Dedifferentiated amniotic fluid mesenchymal stem cell (primary cell): Measurements from ENCODE around the gene WDR38.
"Not testable (repeated sequence)": the region's sequence is repeated elsewhere in the genome, so short reads cannot be mapped to it uniquely, and the experiment has no call there.

Source experiments
- DNase-seq: peaks from one replicate; pipeline ENCODE4 v3.0.0-alpha.2; 2016; ENCODE audit errors: extremely low spot score

The WDR38 gene

DNA sequence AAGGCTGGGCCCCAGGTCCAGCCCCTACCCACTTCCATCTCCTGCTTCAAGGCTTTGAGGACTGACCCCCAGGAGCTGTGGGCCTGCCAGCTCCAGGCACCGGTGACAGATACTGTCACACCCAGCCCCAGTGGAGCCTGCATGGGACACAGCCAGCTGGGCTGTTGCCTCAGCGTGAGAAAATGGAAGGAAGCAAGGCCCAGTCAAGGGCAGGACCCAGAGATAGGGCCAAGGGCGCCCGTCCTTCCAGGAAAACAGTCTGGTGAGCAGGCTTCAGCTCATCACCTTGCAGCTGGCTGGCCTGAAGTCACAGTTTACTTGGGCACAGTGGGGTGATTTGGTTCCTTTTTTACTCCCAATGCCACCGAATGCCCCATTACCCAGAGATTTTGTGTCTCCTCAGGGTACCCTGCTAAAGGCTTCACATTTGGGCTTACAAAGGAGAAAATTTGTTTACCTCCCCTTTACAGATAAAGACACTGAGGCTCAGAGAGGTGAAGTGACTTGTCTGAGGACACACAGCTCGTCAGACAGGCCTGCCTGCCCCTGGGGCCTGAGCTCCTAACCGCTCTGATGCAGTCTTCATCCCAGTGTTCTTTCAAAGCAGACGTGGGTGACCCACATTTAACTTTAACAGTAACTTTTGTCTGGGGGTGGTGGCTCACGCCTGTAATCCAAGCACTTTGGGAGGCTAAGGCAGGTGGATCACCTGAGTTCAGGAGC, 21.5 kb upstream of the WDR38 start:
- no peak for DNase-seq

DNA sequence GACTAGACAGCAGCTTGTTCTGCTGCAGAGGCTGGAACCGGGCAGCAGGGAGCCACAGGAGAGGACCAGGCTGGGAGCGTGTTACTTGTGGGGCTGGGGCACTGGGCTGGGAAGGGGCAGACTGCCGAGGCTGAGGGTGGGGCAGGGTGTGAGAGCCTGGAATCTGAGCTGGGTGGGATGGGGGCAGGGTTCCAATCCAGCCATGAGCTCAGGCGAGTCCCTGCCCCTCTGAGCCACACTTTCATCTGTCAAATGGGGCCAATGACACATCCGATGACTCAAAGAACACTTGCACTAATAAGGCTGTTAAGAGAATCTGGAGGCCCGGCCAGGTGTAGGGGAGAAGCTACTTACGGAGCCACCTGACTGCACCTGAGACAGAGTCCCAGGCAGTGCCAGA, 18.7 kb upstream of the WDR38 start:
- DNase-seq: no peak

DNA sequence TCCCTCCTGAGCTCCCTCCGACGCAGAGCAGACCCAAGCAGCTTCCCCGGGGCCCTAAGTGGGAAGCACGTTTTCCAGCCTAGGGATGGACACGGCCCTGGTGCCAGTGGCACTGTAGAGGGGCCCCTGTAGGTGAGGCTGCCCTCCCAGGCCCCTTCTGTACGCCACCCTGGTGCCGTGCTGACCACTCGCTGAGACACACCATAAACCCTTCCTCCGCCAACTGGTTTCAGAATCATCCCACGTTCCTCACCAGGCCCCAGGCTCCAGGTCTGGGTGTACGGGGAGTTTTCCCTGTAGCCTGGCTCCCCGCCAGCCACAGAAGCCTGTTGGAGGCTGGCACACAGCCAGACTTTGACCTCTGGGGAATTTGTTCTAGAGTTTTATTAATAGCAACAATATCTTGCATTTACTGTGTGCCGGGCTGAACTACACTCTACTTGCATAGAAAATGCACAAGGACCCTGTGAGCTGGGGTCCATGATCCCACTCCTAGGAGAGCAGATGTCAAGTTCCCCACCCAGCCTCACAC, 18.2 kb upstream of the WDR38 start:
- no peak for DNase-seq

DNA sequence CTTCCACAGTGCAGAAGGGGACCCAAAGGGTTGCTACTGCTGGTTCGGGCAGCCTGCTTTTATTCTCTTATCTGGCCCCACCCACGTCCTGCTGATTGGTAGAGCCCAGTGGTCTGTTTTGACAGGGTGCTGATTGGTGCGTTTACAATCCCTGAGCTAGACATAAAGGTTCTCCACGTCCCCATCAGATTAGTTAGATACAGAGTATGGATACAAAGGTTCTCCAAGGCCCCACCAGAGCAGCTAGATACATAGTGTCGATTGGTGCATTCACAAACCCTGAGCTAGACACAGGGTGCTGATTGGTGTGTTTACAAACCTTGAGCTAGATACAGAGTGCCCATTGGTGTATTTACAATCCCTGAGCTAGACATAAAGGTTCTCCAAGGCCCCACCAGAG, 15.1 kb upstream of the WDR38 start:
- not testable (repeated sequence) for DNase-seq

DNA sequence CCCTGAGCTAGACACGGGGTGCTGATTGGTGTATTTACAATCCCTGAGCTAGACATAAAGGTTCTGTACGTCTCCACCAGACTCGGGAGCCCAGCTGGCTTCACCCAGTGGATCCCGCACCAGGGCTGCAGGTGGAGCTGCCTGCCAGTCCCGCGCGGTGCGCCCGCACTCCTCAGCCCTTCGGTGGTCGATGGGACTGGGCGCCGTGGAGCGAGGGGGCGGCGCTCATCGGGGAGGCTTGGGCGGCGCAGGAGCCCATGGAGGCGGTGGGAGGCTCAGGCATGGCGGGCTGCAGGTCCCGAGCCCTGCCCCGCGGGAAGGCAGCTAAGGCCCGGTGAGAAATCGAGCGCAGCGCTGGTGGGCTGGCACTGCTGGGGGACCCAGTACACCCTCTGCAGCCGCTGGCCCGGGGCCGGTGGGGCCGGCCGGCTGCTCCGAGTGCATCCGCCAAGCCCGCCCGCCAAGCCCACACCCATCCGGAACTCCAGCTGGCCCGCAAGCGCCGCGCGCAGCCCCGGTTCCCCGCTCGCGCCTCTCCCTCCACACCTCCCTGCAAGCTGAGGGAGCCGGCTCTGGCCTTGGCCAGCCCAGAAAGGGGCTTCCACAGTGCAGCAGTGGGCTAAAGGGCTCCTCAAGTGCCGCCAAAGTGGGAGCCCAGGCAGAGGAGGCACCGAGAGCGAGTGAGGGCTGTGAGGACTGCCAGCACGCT, 14.5 kb upstream of the WDR38 start:
- not testable (repeated sequence) for DNase-seq

DNA sequence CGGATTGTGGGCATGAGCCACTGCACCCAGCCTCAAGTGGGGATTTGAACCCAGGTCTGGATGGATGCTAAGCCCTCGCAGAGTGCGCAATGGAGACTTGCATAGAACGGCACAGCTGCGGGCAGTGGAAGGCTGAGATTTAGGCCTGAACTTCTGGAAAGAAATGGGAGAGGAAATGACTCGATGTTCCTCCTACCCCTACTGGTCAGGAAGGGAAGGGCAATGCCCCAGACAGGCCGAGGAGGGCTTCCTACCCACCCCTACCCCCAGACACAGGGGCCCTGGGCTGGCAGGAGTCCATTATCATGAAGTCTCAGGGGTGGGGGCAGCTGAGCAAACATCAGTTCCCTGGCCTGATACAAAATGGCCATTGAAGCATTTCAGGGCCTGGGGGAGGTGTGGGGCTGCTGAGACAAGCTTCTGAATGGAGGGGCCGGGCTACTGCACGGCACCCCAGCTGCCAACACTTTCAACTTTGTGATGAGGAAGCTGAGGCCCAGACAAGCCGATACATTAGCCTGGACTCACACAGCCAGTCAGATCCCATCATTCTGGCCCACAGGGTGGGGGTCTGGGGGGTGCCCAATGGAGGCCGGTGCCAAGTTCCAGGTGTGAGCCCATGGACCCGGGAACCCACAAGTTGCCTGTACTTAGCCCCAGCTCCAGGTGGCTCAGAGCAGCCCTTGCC, 13.5 kb upstream of the WDR38 start:
- DNase-seq: no peak

DNA sequence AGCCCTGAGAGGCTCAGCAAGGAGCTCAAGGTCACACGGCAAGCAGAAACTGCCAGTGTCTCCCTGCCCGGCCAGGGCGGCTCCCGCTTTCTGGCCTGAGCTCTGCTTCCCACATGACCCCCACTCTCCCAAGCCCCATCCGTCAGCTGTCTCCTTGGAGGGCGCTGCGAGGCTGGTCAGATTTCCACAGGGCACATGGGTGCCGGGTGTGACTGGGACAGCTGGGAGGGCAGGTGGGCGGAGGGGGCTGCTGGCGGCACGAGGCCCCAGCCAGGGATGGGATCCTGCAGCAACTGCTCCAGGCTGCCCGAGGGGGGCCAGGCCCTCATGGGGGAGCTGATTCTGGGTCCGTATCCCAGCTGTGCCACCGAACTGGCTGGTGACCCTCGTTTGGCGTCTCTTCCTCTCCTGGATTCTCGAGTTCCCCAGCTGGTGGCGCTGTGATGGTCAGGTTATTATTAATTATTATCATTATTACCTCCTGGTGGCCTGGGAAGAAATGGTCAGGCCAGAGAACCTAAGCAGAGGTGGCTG, 12.9 kb upstream of the WDR38 start:
- no peak for DNase-seq

DNA sequence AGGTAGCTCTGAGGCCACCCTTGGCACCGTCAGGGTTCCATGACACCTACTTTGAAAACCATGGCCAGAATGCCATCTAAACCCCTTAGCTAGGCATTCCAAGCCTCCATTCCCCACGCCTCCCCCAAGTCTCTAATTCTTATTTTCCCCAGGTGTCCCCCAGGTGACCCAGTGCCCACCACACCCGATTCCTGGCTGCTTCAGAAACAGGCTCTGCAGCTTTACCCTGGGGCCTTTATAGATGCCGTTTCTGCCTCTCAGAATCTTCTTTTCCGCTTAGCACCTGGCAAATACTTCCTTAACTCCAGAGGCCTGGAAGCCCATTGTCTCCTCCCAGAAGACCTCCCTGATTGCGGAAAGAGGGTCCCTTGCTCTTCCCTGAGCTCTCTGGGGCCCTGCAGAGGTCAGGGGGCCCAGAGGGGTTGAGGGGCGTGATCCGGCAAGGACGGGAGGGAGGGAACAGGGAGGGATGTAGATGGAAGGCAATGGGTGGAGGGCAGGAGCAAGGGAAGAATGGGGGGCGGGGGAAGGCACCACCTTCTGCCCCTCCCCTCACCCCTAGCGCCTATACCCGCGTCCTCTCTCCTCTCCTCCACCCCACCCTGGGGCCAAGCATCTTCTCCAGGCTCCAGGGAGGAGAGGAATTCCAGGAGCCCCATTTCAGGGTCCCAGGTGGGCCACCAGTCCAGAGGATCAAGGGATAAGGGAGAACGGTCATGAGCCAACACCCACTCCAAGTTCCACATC, 12.0 kb upstream of the WDR38 start:
- no peak for DNase-seq

DNA sequence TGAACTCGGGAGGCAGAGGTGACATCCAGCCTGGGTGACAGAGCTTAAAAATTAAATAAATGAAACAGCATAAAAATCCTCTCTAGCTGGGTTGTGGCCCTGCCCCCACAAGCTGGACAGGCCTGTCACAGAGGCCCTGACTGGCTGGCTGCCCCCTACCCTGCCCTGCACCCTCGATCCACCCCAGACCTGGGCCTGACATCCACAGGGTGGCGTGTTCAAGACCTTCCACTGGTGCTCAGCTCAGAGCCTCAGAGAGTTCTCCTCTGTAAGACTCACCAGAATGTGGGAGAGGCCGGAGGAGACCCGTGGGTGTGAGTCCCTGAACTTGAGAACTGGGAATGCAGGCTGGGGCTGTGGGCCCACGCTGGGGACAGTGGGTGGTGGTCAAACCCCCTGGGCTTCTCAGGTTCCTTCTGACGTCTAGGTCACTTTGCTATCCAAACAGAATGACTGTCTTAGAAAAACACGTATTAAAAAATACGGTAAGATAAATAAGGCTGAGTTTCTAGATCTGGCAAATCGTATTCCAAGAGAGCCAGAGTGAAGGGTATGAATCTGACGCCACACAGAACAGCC, 9.7 kb upstream of the WDR38 start:
- no peak for DNase-seq

DNA sequence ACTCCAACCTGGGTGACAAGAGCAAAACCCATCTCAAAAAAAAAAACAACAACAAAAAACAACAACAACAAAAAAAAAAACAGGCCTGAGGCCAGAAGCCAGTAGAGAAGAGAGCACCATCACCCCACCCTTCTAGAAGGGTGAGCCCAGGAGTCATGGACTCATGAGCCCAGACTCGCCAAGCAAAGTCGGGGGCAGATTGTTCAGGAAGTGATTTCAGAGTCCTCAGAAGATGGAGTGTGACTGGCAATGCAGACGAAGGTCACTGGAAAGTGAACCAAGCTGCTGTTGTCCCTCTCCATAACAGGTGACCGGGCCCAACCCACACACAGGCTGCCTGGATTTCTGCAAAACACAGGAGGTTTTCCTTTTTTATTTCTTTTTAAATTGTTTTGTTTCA, 9.0 kb upstream of the WDR38 start:
- DNase-seq: no peak

DNA sequence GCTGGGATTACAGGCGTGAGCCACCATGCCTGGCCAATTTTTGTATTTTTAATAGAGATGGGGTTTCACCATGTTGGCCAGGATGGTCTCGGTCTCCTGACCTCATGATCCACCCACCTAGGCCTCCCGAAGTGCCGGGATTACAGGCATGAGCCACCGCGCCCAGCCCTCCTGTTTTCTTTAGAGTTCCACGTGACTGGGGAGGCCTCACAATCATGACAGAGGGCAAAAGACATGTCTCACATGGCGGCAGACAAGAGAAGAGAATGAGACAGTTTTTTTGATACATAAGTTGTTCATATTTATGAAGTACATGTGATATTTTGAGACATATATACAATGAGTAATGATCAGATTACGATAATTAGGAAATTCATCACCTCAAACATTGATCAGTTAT, 6.8 kb upstream of the WDR38 start:
- not testable (repeated sequence) for DNase-seq

DNA sequence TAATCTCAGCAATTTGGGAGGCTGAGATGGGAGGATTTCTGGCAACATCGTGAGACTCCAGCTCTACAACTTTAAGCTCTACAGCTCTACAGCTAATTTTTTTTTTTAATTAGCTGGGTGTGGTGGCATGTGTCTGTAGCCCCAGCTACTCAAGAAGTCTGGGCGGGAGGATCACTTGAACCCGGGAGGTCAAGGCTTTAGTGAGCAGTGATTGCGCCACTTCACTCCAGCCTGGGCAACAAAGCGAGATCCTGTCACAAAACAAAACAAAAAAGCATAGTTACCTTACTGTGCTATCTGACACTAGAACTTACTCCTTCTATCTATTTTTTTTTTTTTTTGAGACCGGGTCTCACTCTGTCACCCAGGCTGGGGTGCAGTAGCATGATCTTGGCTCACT, 6.3 kb upstream of the WDR38 start:
- DNase-seq: no peak

DNA sequence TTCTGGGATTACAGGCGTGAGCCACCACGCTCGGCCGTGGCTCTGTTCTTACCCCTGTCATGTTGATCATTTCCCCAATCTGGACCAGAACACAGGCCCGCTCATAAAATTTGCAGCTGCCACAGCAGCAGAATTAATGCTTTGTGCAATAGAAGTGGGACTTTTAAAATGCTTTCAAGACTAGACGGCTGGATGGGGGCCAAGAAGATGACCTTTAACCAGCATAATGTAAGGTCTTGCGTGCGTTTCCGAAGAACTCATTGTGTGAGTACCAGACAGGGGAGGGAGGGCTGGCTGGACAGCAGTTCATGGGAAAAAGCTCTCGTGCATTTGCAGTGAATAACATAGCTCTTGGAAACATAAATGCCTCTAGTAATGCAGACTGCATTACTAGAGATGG, 3.5 kb upstream of the WDR38 start:
- no peak for DNase-seq

DNA sequence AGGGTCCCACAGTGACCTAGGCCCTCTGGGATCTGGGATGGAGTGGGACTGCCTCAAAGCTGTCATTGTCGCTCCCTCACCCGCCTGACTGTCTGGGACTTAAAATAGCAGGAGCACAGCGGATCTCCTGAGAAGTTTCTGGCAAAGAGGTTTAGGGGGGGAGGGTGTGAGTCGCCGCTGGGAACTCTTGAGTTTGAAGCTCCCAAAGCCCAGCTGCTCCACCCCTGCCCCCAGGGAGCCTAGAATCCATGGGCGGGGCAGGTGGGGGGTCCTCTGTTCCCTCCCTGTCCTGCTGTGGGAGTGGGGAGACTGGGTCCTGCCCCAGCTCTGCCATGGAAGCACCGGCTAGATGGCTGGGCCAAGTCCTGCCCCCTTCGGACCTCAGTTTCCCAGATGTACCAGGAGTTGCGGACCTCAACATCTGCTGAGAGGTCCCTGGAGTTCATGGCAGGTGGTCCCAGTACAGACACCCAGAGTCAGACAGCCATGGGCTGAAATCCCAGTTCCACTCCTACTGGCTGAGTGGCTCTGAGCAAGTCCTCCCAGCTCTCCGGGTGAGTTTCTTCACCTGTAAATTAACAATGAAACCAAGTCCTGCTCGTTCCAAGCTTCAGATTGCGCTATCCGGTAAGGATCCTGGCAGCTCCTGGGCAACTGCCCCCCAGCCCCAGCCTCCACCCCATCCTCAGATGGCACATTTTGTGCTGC, 985 bp upstream of the WDR38 start:
- DNase-seq: no peak

DNA sequence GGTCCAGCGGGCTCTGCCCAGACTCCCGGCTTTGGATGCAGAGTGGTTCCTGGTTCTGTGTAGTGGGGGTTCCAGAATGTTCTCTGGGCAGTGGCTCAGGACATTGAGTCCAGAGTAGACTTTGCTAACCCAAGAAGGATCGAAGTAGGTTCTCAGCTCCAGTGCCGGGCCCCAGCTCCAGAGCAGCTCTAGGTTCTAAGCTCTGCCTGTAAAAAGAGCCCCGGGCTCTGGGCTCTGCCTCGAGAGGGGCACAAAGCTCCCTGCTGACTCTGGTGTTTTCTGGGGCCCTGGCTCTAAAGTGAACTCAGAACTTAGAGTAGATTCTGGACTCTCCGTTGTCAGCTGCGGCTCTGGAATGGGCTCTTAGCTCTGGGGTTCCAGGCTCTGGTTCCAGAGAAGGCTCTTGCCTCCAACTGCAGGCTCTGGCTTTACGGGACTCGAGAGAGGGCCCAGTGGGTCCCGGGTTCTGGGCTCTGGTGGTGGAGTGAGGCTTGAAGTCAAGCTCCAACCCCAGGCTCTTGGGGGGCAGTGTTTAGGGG, 414 bp downstream of the WDR38 start:
- DNase-seq: no peak

DNA sequence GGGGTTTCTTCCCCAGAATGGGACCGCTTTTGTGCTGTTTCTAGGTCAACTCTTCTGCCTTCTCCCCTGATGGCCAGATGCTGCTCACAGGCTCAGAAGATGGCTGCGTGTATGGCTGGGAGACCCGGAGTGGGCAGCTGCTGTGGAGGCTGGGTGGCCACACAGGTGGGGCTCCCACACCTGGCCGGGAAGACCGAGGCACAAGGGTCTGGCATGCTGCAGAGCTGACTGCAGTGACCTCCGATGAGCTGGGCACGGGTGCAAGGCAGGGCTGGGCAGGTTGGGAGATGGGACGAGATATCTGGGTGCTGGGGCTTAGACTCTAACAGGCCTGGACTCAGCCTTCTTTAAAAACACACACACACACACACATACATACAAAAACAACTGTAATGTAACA, 901 bp downstream of the WDR38 start:
- no peak for DNase-seq

DNA sequence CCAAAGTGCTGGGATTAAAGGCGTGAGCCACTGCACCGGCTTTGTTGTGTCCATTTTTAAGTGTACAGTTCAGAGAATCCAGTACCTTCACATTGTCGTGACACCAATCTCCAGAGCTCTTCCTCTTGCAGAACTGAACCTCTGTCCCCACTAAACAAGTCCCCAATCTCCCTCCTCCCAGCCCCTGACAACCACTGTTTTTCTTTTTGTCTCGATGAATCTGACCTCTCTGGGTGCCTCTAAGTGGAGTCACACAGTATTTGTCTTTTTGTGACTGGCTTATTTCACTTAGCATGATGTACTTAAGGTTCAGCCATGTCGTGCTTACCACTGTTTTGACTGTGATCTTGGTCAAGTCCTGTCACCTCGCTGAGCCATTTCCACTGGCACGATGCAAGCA, 1.6 kb downstream of the WDR38 start:
- DNase-seq: no peak

DNA sequence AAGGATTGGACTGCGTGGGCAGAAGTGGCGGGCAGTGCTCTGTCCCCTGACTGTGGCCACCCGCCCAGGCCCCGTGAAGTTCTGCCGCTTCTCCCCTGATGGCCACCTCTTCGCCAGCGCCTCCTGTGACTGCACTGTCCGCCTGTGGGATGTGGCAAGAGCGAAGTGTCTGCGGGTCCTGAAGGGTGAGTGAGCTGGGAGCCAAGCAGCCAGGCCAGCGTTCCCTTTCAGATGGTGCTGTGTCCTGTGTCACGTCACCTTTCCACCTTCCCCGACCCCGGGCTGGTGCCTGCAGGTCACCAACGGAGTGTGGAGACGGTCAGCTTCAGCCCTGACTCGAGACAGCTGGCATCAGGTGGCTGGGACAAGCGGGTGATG, 2.3 kb downstream of the WDR38 start:
- DNase-seq: no peak

DNA sequence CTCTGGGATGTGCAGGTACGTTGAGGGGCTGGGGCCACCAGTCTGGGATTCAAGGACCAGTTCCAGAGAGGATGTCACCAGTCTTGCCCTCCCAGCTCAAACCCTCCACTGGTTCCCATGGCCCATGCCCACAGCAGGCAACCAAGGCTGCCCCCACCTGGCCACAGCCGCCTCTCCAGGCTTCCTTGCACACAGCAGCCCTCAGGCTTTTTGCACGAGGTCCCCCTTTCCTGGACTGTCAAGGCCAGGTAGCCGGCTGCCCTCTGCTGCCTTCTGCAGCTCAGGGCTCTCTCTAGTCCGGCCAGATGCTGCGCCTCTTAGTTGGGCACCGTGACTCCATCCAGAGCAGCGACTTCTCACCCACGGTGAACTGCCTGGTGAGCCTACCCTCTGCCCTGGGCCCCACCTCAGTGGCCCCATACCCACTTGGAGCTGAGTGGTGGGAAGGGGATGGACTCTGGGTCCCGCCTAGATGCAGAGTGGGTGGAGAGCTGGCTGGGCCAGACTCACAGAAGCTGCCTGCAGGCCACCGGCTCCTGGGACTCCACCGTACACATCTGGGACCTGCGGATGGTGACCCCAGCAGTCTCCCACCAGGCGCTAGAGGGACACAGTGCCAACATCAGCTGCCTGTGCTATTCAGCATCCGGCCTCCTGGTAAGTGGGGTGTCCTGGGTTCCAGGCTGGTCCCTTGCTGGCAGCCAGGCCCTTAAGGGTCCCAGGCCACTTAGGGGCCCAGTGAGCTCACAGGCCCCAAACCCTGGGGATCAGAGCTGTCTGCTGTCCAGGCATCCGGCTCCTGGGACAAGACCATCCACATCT, 2.9 kb downstream of the WDR38 start:
- DNase-seq: no peak
